HG02623 (cell line): ENCODE data around the gene SWT1.
"Not testable (repeated sequence)": the region's sequence is repeated elsewhere in the genome, so short reads cannot be mapped to it uniquely, and the experiment has no call there.

Experiments
- ATAC-seq: cut with Tn5 transposase; IDR thresholded peaks from one replicate; pipeline ENCODE4 v1.9.1; 2021; ENCODE audit warnings: moderate library complexity; ENCODE audit not compliant: unreplicated experiment

Gene SWT1

DNA sequence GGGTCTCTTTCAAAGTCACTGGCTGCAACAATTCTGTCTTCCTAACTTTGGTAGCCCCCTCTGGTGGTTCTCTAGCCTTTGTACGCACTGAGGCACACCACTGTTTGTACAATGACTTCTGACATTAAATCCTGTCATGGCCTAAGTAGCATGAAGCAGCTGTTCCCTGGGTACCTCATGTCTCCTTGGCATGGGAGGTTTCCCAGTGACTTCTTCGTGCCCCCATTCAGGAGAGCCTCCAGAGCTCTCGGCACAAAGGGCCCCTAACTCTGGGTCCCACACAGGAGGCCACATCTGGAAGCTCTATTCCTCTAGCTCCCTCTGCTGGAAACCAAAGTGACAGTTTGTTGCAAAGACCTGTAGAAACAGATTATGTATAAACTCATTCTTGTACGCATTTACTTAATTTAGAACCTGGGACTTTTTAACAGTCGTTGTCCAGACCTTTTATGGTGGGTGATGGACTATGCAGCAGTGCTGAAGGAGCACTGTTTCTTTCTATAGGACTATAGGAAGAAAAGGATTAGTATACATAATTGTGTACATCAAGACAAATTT, 13.4 kb downstream of the SWT1 start:
- peak; percentile 92 for ATAC-seq

DNA sequence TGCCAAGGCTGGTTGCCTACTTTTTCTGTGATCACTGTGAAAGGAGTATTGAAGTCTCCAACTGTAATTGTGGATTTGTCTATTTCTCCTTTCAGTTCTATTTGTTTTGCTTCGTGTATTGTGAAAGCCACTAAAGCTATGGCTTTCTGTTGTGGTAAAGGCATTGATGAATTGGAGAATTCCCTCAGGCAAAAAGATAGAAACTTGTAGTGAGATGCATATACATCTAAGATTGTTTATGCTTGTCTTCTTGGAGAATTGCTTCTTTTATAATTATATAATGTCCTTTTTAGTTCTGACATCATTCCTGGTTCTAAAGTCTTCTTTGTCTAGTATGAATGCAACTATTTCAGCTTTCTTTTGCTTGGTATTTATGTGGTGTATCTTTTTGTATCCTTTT, 36.8 kb downstream of the SWT1 start:
- ATAC-seq: no peak

DNA sequence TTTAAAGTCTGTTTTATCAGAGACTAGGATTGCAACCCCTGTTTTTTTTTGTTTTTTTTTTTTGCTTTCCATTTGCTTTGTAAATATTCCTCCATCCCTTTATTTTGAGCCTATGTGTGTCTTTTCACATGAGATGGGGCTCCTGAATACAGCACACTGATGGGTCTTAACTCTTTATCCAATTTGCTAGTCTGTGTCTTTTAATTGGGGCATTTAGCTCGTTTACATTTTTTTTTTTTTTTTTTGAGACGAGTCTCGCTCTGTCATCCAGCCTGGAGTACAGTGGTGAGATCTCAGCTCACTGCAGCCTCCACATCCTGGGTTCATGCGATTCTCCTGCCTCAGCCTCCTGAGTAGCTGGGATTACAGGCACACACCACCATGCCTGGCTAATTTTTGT, 41.7 kb downstream of the SWT1 start:
- ATAC-seq: not testable (repeated sequence)

DNA sequence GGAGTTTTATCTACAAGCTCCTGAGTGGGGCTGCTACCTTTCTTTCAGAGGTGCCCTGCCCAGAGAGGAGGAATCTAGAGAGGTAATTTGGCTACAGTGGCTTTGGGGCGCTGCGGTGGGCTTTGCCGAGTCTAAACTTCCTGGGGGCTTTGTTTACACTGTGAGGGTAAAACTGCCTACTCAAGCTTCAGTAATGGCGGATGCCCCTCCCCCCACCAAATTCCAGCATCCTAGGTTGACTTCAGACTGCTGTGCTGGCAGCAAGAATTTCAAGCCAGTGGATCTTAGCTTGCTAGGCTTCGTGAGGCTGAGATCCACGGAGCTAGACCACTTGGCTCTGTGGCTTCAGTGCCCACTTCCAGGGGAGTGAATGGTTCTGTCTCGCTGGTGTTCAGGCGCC, 43.9 kb downstream of the SWT1 start:
- ATAC-seq: no peak

DNA sequence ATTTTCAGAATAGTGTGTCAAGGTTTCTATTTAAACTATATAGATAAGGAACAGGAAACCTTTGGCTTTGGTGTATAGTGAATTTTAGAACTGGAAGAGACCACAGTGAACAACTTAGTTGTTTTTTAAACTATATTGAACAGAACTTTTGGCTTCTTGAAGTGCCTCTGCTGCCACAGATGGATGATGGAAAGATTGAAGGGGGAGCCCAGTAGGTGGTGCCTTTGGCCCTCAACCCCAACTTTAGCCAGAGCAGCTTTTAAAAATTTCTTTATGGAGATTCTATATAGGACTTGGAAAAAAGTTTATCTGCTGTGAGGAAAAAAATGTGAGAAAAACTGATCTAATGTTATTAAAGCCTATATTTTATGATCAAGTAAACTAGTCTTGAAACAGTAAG, 50.2 kb downstream of the SWT1 start:
- ATAC-seq: no peak

DNA sequence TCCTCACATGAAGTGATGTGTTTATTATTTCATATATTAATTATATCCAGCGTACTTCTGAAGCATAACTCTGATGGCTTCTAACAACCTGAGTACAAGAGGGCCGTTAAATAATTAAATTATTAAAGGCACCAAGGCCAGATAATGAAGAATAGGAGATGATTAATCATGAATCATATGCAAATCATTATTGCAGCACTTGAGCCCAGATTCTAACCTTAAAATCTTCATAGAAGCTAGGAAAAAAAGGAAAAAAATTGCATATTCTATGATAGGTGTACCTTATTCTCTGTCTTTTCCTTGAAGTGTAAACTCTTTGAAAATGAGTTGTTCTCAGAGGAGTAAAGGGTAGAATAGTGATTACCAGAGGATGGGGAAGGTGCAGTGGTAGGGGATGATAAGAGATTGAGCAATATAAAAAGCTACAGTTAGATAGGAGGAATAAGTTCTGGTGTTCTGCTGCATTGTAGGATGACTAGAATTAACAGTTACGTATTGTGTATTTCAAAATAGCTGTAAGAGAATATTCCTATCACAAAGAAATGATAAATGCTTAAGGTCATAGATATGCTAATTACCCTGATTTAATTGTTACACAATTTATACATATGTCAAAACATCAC, 51.1 kb downstream of the SWT1 start:
- no peak for ATAC-seq

DNA sequence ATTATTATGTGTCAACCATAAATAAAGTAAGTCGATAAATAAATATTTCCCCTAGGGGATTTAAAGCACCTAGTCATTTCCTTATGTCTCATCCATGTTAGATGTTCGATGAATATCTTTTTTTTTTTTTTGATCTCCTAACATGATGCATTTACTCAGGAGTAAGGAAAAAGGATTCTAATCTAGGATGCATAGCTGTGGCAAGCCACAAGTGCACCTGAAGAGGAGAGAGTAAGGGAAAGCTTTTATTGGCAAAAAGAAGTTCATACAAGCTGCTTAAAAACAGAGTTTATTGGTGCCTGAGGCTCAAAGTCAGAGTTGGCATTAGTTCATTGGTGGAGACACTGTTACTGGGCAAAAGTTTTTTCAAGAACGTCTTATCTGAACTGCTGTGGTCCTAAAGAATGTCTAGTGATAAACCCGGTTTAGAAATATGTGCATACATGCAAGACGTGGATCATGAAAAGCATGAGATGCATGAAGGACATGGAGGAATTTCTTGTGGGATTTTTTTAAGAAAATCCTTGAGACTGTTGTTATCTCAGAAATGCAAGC, 51.7 kb downstream of the SWT1 start:
- no peak for ATAC-seq

DNA sequence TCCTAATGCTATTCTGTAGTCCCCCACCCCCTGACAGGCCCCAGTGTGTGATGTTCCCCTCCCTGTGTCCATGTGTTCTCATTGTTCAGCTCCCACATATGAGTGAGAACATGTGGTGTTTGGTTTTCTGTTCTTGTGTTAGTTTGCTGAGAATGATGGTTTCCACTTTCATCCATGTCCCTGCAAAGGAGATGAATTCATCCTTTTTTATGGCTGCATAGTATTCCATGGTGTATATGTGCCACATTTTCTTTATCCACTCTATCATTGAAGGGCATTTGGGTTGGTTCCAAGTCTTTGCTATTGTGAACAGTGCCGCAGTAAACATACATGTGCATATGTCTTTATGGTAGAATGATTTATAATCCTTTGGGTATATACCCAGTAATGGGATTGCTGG, 52.4 kb downstream of the SWT1 start:
- not testable (repeated sequence) for ATAC-seq

DNA sequence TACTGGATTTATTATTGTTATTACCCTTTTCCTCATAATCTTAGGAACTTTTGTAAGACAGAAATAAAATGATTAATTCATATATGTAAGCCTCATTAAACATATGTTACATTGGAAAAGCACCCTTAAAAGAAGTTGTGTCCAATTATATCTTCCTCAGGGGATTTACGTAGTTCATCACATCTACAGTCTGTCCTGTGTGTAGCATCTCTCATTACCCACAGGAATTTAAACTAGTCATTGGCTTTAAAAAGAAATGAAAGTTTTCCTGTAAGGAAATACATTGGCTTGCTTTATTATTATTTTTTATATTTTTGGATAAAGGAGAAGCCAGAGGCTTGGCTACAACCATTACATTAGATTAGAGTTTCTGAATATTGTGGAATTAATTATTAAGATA, 56.1 kb downstream of the SWT1 start:
- ATAC-seq: no peak

DNA sequence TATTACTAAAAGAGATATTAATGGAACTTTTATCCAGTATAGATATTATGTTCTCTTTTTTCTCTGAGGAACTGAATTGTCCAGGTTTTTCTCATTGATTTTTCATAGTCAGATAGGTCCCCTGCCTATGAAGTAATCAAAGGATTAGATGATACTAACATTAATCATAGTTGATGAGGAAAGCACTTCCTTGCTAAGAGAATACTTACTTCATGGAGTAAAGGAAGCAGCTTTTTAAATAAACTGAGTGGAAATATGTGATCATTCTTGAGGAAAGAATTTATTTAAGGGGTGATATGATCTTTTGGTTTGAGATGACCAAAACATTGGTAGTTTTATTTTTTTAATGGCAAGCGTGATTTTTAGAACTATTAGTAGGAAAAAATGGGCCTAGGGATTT, 58.9 kb downstream of the SWT1 start:
- no peak for ATAC-seq

DNA sequence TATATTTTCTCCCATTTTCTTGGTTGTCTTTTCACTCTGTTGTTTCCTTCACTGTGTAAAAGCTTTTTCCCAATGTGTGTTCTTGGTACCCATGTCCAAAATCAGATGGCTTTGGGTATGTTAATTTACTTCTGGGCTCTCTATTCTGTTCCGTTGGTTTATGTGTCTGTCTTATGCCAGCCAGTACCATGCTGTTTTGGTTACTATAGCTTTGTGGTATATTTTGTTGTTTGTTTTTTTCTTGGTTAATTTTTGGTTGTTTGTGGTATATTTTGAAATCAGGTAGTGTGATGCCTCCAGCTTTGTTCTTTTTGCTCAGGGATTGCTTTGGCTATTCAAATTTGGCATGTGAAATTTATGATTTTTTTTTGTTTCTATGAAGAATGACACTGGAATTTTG, 67.2 kb downstream of the SWT1 start:
- no peak for ATAC-seq

DNA sequence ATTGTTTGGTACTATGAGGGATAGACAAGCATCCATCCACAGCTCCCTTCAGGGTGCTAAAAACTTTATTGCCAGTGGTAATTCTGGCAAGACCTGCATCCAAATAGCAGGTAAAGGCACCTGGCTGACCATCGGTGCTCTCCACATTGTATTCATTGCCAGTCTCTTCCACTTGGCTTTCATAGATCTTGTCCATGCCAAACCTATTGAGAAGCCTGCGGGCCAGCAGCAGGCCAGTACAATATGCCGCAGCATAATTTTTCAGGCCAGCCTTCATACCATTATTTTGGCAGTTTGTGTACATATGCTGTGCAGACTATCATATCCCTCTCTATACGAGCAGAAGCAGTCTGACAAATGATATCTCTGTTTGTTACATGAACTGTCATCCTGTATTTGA, 70.2 kb downstream of the SWT1 start:
- ATAC-seq: no peak

DNA sequence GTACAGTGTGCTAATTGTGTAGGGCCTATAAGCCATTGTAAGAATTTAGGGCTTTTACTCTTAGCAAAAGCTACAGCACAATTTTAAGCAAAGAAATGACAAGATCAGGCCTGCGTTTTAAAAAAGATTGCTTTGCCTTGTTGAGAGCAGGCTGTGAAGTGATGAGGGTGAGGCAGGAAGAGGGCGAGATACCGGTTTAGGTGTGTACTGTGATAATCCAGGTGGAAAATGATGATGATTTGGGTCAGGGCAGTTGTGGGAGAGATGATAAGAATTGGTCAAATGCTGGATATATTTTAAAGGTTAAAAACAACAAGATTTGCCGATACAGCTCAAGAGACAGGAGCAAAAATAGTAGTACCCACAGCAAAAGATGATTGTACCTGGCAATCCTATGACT, 72.0 kb downstream of the SWT1 start:
- ATAC-seq: no peak

DNA sequence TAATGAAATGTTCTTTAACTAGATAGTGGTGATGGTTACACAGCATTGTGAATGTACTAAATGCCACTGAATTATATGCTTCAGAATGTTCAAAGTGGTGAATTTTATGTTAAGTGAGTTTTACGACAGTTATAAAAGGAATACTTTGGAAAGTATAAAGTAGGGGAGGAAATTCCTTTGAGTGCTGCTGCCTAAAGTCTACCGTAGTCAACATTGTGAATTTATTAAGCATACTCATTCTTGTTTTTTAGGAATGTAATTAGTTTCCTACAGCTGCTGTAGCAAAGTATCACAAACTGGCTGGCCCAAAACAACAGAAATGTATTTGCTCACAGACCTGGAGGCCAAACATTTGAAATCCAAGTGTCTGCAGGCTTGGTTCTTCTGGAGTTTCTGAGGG, 73.0 kb downstream of the SWT1 start:
- no peak for ATAC-seq

DNA sequence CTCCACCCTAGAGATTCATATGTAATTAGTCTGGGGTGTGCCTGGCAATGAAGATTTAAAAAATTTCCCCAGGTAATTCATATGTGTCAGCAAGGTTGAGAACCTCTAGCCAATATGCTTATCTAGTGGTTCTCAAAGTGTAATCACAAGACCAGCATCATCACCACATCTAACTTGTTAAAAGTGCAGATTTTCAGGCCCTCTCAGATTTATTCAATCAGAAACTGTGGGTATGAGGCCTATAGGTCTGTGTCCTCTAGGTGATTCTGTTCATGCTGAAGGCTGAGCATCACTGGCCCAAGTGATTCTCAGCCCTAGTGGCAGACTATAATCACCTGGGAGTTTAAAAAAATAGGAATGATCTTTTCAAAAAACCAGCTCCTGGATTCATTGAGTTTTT, 75.9 kb downstream of the SWT1 start:
- ATAC-seq: no peak

DNA sequence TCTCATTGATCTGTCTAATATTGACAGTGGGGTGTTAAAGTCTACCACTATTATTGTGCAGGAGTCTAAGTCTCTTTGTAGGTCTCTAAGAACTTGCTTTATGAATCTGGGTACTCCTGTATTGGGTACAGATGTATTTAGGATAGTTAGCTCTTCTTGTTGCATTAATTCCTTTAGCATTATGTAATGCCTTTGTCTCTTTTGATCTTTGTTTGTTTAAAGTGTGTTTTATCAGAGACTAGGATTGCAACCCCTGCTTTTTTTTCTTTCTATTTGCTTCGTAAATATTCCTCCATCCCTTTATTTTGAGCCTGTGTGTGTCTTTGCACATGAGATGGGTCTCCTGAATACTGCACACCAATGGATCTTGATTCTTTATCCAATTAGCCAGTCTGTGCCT, 77.2 kb downstream of the SWT1 start:
- ATAC-seq: not testable (repeated sequence)

DNA sequence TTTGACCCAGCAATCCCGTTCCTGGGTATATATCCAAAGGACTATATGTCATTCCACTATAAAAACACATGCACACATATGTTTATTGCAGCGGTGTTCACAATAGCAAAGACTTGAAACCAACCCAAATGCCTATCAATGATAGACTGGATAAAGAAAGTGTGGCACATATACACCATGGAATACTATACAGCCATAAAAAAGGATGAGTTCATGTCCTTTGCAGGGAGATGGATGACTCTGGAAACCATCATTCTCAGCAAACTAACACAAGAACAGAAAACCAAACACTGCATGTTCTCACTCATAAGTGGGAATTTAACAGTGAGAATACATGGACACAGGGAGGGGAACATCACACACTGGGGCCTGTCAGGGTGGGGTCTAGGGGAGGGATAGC, 80.2 kb downstream of the SWT1 start:
- not testable (repeated sequence) for ATAC-seq

DNA sequence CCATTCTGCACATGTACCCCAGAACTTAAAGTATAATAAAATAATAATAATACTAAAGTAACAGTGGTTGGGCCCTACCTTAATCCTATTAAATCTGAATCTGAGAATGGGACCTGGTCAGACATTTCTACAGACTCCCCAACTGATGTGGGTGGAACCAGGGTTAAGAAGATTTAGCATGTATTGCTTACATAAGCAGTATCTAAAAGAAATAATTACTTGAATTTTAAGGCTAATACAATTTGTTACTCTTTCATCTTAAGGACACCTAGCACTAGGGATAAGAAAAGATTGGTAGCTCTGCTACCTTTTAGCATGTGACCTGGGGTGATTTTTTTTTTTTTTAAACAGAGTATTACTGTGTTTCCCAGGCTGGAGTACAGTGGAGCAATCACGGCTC, 80.7 kb downstream of the SWT1 start:
- no peak for ATAC-seq

DNA sequence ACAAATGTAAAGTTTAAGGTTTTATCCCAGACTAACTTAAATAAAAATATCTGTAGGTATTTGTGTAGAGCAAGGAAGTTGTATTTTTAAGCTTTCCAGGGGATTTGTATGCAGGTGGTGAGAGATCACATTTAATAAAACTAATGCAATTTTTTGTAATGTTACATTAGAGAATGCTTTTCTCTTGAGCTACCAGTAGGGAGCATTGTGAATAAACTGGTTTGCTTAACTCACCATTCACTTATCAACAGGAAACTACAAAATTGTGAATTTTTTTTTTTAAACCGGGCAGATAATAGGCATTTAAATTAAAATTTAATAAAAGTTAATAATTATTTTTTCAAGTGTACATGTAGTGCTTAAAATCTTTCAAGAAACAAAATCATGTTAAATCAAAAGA, 81.5 kb downstream of the SWT1 start:
- ATAC-seq: no peak

DNA sequence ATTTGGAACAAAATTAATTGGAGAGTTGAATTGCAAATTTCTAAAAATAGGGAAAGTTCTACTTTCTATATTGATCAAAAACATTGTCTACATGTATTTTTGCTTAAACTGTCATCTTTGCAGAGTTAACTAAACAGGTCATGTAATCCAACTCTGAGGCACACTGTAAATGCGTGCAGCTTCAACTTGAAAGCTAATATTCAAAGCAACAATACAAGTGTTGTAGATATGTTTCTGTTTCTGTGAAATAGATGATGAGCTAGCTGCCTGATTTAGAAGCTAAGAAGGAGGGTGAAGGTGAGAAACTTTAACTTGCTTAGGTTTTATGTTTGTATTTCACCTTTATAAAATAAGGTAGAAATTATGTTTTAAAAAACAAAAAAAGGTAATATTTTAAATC, 82.9 kb downstream of the SWT1 start:
- ATAC-seq: no peak

DNA sequence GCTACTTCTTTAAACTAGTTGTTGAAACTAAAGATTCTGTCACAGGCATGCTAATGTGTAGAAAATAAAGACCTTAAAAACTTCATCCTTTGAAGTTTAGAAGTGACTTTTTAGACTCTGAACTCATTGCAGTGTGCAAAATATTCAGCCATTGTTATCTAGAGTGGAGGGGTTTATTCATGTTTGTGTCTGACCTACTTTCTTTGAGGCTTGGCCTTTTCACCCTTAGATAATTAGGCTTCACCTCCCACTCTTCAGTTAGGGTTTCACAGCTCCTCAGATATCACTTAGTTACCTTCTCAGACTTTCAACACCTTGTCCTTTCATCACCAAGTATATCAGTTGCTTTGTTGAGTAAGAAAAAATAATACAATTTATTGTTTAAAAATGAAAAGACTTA, 84.2 kb downstream of the SWT1 start:
- ATAC-seq: no peak

DNA sequence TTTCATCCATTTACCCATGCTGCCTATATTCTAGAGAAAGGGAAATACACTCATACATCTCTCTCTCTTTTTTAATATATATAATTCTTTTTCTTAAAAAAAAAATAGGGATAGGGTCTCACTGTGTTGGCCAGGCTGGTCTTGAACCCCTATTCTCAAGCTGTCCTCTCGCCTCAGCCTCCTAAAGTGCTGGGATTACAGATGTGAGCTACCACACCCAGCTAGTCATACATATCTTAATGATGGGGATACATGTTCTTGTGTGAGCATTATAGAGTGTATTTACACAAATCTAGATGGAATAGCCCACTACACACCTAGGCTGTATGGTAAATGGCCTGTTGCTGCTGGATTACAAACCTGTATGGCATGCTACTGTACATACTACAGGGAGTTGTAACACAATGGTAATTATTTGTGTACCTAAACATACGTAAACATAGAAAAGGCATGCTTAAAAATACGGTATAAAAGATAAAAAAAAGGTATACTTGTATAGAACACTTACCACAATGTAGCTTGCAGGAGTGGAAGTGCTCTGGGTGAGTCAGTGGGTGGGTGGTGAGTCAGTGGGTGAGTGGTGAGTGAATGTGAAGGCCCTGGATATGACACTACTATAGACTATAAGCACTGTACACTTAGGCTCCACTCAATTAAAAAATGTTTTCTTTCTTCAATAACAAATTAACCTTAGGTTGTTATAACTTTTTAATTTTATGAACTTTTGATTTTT, 87.2 kb downstream of the SWT1 start:
- ATAC-seq: no peak
